Breast epithelium (tissue), 4 donors: Measurements from ENCODE around the gene SLC41A3. TPM values are rescaled to one million over a fixed set of nuclear protein-coding genes. Genes with fewer than 3 reads are reported as not detected.

Source experiments
- DNase-seq, 2 donors: peaks; one replicate each; pipeline ENCODE4 v3.0.0-alpha.2; 2019; ENCODE audit warnings: low spot score in 2 of 2
- H3K27ac ChIP-seq, 2 donors: fragments of 200-600 bp; sonication (generic) in 1 of 2; one replicate each; pipeline ENCODE4 v1.5.1; 2016 to 2019; ENCODE audit warnings: mild to moderate bottlenecking in 1 of 2
- H3K27me3 ChIP-seq, 2 donors: fragments of 200-600 bp; sonication (generic) in 1 of 2; one replicate each; pipeline versions ENCODE4 v1.5.1 to v1.6.0; 2017 to 2019; ENCODE audit warnings: control low read depth in 1 of 2, mild to moderate bottlenecking in 1 of 2
- H3K36me3 ChIP-seq: fragments of 200-600 bp; one replicate; pipeline ENCODE4 v1.5.1; 2019
- H3K4me1 ChIP-seq, 2 donors: fragments of 200-600 bp; sonication (generic); one replicate each; pipeline ENCODE4 v1.5.1; 2016 to 2019; ENCODE audit warnings: control low read depth in 1 of 2
- H3K4me3 ChIP-seq, 3 donors: fragments of 200-600 bp; sonication (generic); 1 replicate in 2 of 3; 2 replicates in 1 of 3; pipeline ENCODE4 v1.5.1; 2016 to 2019; ENCODE audit warnings: mild to moderate bottlenecking in 3 of 3, moderate library complexity in 2 of 3
- H3K9me3 ChIP-seq, 2 donors: fragments of 200-600 bp; sonication (generic) in 1 of 2; one replicate each; pipeline ENCODE4 v1.5.1; 2016 to 2019; ENCODE audit warnings: control low read depth in 1 of 2
- POLR2A ChIP-seq: fragments of 450-650 bp; IDR thresholded peaks from one replicate; pipeline ENCODE4 v1.6.1; 2016; ENCODE audit warnings: antibody characterized with exemption, mild to moderate bottlenecking, moderate library complexity
- POLR2AphosphoS5 ChIP-seq, 3 donors: sonication (generic); formaldehyde crosslinking; IDR thresholded peaks; one replicate each; pipeline ENCODE4 v1.6.1; 2017; ENCODE audit warnings: antibody characterized with exemption in 3 of 3
- intact Hi-C: fragments of 100-400 bp; cut with DNase I; formaldehyde crosslinking; loops from one replicate; pipeline ENCODE4 v1.15.1; 2023; ENCODE audit warnings: low total_unique reads
- total RNA-seq, 3 donors: library from RNA; depleted of rRNA; stranded (reverse); fragments of >200 nt; gene quantifications; one replicate each; pipeline ENCODE4 v1.1.0, GENCODE V29; 2016
- TF ChIP-seq, protein P1 (sequence below), 3 donors: fragments of 450-650 bp; IDR thresholded peaks; one replicate each; pipeline ENCODE4 v1.5.1; 2016 to 2017; ENCODE audit warnings: antibody characterized with exemption in 3 of 3, mild to moderate bottlenecking in 3 of 3, moderate library complexity in 3 of 3

Gene SLC41A3
- total RNA-seq, 3 donors from 2014 or later = 42.6 to 53.7 (median 50.1) TPM

DNA sequence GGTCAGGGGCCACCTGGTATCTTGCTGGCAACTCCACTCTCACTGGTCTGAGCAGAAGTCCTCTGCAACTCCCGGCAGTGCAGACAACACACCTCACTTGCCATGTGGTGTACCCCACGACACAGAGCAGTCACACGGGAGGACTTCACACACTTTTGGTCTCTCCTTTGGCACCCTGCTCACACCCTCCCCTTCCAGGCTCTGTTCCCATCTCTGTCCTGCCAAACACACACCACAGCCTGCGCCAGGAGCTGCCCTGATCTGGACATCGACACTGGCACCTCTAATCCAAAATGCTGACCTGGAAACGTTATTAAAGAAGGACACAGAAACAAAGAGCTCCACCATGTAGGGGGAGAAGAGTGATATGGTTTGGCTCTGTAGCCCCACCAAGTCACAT lies 57.2 kb downstream of the SLC41A3 start:
- Histone ChIP-seq H3K4me1 (no peaks in the 10 kb centered on the region), H3K27me3 (no peaks in the 10 kb centered on the region), H3K4me3 (no peak overlapping the region), H3K27ac (no peak overlapping the region), H3K36me3 (no peaks in the 10 kb centered on the region), H3K9me3 (peaks cover 8 to 10% of the 10 kb centered on the region in 2 donors)
- intact Hi-C loops = no loop called here
- TF ChIP-seq, protein P1, sequence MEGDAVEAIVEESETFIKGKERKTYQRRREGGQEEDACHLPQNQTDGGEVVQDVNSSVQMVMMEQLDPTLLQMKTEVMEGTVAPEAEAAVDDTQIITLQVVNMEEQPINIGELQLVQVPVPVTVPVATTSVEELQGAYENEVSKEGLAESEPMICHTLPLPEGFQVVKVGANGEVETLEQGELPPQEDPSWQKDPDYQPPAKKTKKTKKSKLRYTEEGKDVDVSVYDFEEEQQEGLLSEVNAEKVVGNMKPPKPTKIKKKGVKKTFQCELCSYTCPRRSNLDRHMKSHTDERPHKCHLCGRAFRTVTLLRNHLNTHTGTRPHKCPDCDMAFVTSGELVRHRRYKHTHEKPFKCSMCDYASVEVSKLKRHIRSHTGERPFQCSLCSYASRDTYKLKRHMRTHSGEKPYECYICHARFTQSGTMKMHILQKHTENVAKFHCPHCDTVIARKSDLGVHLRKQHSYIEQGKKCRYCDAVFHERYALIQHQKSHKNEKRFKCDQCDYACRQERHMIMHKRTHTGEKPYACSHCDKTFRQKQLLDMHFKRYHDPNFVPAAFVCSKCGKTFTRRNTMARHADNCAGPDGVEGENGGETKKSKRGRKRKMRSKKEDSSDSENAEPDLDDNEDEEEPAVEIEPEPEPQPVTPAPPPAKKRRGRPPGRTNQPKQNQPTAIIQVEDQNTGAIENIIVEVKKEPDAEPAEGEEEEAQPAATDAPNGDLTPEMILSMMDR (IDR thresholded peaks at IDR 0.05) = no peak
- TF ChIP-seq POLR2A (no peak), POLR2AphosphoS5 (IDR thresholded peaks at IDR 0.05) (no peak)
- no peak for DNase-seq

DNA sequence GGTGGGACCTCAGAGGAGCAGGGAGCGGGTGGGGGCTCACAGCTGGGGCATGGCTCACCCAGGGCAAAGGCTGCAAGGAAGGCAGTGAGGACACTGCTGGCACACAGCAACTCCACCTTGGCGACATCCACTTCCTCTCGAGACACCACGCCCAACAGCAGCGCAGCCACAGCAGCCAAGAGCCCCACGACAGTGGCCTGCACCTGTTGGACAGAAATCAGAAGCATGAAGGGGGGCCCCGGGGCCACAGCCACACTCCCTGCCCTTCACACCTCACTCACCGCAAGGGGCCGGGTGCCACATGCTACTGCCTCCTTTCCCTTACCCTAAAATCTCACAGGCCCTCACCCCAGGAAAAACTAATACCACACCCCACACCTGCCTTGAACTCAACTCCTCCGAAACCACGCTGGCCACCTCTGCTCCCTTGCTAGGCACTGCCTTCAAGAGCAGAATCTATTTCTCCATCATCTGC lies 57.6 kb downstream of the SLC41A3 start:
- intact Hi-C loops = no loop called here

DNA sequence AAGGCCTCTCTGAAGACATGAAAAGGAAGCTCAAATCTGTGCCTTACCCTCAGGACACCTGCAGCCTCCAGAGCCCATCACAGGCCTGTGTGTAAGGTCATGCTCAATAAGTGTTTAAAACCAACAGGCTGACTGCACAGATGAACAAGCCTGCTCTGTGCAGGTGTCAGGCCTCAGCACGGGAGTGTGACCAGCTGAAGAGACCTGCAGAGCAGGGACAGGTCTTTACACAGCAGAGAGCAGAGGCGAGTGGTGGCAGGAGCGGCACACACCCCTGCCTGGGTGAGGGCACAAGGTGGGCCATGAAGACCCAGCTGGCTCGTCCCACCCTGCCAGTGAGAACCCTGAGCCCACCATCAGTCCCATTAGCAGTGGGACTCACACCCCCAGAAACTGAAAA lies 58.1 kb downstream of the SLC41A3 start:
- no peaks in the 10 kb centered on the region for H3K27me3 ChIP-seq
- no peaks in the 10 kb centered on the region for H3K4me1 ChIP-seq
- intact Hi-C loops = no loop called here
- no peak overlapping the region for H3K4me3 ChIP-seq
- DNase-seq = no peak
- no peaks in the 10 kb centered on the region for H3K36me3 ChIP-seq
- H3K27ac ChIP-seq = no peak overlapping the region
- TF ChIP-seq, protein P1 (IDR thresholded peaks at IDR 0.05) = no peak
- TF ChIP-seq POLR2A = no peak
- no peak for TF ChIP-seq POLR2AphosphoS5 (IDR thresholded peaks at IDR 0.05)
- H3K9me3 ChIP-seq = peaks cover 8 to 10% of the 10 kb centered on the region in 2 donors

More for the DNA sequence above, 57.6 kb downstream of the SLC41A3 start:
- H3K4me3 ChIP-seq = no peak overlapping the region
- DNase-seq = no peak
- no peak overlapping the region for H3K27ac ChIP-seq
- no peaks in the 10 kb centered on the region for H3K36me3 ChIP-seq
- H3K27me3 ChIP-seq = no peaks in the 10 kb centered on the region
- no peaks in the 10 kb centered on the region for H3K4me1 ChIP-seq
- peaks cover 8 to 10% of the 10 kb centered on the region in 2 donors for H3K9me3 ChIP-seq
- TF ChIP-seq, protein P1 (IDR thresholded peaks at IDR 0.05) = no peak
- no peak for TF ChIP-seq POLR2AphosphoS5 (IDR thresholded peaks at IDR 0.05)
- no peak for TF ChIP-seq POLR2A

DNA sequence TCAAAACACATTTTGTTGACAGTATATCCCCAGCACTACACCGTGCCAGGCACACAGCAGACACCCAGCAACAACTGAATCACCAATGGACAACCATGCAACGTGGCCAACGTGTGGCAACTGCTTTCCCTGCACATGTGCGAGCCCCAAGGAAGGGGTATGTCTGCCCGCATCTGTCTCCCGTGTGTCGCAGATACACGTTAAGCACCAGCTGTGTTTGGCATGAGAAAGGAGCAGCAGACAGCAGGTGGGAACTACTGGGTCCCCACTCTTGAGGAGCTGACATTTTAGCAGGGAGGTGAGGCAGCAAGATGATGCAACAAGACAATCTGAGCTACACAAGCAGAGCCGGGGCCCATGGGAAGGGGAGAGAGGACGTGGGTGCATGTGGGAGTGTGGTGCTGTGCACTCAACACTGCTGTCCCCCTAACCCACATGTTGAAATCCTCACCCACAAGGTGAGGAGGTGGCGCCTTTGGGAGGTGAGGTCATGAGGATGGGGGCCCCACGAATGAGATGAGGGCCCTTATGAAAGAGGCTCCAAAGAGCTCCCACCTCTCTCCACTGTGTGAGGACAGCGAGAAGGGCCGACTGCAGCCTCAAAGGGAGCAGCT lies 58.7 kb downstream of the SLC41A3 start:
- H3K4me3 ChIP-seq = no peak overlapping the region
- H3K27ac ChIP-seq = no peak overlapping the region
- H3K27me3 ChIP-seq = no peaks in the 10 kb centered on the region
- no peaks in the 10 kb centered on the region for H3K4me1 ChIP-seq
- no peak for DNase-seq
- H3K36me3 ChIP-seq = no peaks in the 10 kb centered on the region
- peaks cover 8 to 10% of the 10 kb centered on the region in 2 donors for H3K9me3 ChIP-seq
- no peak for TF ChIP-seq POLR2AphosphoS5 (IDR thresholded peaks at IDR 0.05)
- no peak for TF ChIP-seq POLR2A
- TF ChIP-seq, protein P1 (IDR thresholded peaks at IDR 0.05) = no peak
- intact Hi-C loops = no loop called here

DNA sequence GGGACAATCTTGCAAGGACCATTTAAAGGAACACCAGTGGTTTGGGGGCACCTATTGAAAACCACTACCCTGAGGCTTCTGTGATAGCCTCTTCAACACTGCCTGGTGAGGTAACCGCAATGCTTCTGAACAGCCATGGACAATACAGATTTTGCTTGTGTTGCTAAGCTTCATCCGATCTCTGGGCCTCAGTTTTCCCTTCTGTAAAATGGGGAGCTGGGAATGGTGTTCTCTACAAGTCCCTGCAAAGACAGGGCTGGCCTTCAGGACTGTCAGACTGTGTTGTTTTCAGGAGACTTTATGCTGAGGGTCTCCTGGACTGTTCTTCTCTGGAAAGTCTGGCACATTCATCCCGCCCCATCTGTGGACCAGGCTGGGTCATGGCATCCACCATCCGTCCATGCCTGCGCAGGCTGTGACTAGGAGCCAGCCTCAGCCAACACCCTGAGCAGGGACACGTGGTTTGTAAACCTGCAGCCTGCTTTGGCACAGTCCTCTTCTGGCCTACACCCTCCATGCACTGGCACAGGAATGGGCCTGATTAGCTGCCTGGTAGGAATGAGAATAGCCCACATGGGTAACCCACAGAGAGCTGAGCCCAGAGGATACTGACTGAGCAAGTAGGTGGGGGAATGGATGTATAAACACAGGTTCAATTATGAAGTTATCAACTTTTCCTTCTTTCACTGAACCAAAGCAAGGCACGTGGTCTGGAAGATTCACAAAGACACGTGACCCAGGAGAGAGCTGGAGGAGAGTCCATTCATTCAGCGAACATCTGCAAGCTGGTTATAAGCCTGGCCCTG lies 59.7 kb downstream of the SLC41A3 start:
- no peak overlapping the region for H3K4me3 ChIP-seq
- H3K9me3 ChIP-seq = peaks cover 8 to 10% of the 10 kb centered on the region in 2 donors
- no peak overlapping the region for H3K27ac ChIP-seq
- H3K36me3 ChIP-seq = no peaks in the 10 kb centered on the region
- TF ChIP-seq POLR2AphosphoS5 (IDR thresholded peaks at IDR 0.05) (no peak), POLR2A (no peak)
- TF ChIP-seq, protein P1 (IDR thresholded peaks at IDR 0.05) = no peak
- intact Hi-C loops = no loop called here
- no peaks in the 10 kb centered on the region for H3K27me3 ChIP-seq
- DNase-seq = no peak
- no peaks in the 10 kb centered on the region for H3K4me1 ChIP-seq
